ENCODE measurements around the gene PIN1.

The PIN1 gene

DNA sequence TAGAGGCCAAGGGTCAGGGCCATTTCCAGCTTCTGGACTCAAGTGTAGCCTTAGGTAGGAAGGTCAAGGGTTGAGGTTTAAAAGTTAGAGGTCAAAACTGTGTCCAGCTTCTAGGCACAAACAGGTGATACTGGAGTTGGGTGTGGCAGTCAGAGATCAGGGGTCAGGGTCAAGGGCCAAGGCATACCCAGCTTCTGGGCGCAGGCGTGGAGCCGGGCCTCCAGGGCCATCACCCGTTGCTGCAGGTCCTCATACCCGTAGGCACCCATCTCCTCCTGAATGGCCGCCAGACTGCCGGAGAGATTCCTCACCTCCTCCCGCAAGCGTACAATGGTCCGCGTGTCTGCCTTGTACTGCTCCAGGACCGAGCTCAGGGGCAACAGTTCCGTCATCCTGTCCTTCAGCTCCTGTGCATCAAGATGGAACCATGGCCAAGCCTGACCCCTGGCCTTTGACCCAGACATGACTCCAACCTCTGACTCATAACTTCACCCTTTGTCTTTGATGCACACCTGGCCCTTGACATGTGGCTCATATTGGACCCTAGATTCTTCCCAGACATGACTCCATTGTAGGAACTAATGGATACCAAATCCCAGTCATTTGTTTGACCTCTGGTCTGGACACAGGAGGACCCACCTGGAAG, 22.1 kb downstream of the PIN1 start:
- DNase-seq: no peak

DNA sequence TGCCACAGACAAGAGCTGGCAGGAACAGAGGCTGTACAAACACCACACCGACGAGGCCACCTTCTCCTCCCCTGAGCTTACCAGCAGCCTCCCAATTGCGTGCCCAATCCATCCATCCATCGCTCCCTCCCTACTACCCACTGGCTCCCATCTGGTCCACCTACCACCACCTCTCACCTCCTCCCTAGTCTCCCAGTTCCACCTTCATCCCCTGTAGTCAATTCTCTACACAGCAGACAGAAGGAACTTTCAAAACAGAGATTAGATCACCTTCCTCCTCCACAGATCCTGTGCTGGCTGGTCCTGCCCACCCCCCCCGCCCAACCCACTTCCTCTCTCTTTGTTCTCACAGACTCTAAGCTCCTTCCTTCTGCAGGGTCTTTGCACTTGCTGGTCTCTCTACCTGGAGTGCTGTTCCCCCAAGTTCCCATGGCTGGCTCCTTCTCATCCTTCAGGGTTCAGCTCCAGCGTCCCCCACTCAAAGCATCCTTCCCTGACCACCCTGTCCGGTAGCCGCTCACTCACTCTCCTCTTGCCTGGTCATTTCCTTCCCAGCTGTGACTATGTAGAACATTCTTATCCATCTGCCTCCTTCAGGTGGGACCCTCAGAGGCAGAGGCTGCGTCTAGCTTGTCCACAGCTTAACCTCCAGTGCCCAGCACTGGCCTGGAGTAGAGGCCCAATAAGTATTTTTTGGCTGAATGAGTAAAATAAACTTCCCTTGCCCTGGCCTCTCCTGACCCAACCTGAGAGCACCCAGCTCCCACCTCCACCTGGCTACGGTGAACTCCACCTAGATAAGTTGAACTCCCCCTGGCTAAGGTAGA, 23.0 kb downstream of the PIN1 start:
- no peak for DNase-seq

- DNase-seq: no peak
Measured at GRCh38 chr19:9858766-9859165, 23.6 kb downstream of the PIN1 start.

DNA sequence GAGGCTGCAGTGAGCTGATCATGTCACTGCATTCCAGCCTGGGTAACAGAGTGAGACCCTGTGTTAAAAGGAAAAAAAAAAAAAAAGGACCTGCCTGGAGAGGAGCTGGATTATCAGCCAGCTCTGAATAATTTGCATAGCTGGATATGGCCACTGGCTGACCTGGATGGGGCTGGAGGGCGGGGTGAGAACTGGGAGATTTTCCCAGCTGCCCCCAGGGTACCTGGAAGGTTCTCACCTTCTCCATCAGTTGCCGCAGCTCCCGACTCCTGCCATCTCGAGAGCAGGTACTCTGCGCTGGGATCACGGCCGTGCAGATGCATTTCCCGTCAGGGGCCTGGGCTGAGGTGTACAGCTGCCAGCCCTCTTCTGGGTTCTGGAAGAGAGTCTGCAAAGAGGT, 25.3 kb downstream of the PIN1 start:
- no peak for DNase-seq

DNA sequence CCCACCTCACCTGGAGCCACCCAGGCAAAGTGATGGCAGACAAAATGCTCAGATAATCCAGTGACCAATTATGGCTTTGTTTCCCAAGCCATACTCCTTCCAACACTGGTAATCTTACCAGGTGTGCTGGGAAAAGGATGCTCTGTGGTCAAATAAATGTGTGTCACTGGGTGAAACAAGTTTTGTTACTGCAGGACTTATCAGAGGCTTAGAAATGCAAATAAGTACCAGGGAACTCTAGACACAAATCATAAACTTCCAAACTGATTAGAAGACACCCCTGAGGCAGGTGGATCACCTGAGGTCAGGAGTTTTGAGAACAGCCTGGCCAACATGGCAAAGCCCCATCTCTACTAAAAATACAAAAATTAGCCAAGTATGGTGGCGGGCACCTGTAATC, 26.4 kb downstream of the PIN1 start:
- DNase-seq: no peak

DNA sequence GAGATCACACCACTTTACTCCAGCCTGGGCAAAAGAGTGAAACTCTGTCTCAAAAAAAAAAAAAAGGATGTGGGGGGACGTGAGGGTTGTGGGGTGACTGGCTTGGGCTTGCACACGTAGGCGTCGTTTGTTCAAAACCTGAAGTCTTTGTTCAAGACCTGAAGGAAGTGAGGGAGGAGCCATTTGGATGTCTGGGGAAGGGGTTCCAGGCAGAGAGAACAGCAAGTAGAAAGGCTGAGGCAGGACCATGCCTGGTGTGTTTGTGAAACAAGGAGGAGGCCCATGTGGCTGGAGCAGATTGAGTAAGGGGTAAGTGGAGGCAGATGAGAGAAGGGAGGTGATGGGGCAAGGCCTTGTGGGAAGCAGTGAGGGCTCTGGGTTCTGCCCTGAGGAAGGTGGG, 27.8 kb downstream of the PIN1 start:
- no peak for DNase-seq

- DNase-seq: no peak
Measured at GRCh38 chr19:9863759-9864158, 28.6 kb downstream of the PIN1 start.

- no peak for DNase-seq
Measured at GRCh38 chr19:9865732-9866501, 30.8 kb downstream of the PIN1 start.

DNA sequence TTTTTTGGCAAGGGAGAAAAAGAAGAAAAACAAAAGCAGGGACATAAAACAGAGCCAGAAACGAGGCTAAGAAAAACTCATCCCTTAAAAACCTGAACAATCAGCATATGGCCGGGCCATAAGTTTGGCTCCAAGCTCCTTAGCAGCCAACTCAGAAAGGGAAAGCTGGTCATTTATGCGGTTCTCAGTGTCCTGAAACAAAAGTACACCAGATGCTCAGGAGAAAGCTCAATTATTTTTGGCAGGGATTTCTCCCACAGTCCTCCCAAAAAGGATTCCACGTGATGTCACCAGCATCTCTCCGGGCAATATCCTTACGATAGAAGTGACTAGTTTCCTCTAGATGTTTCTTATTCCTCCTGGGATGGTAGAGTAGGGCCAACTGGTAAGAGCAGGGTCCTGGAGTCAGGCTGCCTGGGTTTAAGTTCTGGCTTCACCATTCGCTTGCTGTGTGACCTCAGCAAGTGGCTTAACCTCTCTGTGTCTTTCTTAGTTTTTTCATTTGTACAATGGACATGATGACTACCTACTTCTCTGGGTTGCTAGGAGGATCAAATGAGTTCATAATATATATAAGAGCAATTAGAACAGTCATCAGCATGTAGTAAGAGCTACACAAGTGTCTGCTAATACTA, 34.0 kb downstream of the PIN1 start:
- DNase-seq: no peak

- no peak for DNase-seq
Measured at GRCh38 chr19:9871626-9872338, 36.7 kb downstream of the PIN1 start.

GRCh38 chr19:9872618-9873242, 37.6 kb downstream of the PIN1 start:
- no peak for DNase-seq

DNA sequence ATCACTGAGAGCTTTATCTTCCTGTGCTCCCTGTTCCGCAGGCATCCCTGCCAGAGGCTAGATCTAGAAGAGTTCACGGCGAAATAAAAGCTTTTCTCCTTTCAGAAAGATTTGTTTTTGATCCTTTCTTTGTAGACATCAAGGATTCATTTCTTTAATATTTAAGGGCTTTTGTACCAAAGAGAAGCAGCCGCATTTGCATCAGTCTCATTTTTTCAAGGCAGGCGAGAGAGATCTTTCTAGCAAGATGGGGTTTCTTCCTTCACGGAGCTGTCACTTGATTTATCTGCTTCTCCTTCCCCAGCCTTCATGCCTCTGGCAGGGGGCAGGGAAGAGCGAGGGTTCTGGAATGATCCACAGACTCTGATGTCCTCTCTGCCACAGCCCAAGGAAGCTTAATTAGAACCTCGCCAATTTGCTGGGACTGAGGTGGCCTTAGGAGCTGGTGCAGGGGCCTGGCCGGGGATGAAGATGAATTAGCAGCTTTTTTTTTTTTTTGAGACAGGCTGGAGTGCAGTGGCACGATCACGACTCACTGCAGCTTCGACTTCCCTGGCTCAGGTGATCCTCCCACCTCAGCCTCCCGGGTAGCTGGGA, 40.0 kb downstream of the PIN1 start:
- no peak for DNase-seq

DNA sequence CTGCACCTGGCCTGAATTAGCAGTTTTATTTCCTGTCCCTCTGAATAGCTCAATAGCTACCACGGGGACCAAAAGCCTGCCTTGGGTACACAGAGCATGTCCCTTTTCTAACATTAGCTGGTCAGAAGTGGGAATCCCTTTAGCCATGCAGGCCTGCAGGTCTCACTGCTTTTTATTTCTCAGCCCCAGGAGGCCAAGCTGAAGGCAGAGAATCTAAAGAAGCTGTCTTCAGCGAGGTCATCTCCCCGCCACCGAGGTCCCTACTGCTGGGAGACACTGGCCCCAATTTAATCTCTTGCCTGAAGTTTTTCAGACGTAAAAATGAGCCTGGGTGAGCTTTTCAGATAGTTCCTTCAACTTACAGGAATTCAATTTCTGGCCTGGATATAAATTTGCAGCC, 40.7 kb downstream of the PIN1 start:
- no peak for DNase-seq

DNA sequence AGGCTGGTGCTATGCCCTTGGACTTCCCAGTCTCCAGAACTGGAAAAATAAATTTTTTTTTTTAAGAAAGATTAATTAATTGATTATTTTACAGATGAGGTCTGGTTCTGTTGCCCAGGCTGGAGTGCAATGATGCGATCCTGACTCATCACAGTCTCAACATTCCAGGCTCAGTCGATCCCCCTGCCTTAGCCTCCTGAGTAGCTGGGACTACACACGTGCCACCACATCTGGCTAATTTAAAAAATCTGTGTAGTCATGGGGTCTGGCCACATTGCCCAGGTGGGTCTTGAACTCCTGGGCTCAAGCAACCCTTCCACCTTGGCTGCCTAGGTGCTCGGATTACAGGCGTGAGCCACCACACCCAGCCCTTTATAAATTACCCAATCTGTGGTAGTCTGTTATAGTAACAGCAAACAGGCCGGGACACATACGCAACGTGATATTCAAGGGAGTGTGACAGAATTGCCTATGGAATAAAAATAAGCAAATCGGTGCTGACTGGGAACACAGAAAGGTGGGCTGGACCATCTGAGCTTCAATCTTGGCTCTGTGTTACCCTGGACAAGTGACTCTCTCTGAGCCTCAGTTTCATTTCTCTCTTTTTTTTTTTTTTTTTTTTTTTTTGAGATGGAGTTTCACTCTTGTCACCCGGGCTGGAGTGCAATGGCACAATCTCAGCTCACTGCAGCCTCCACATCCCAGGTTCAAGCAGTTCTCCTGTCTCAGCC, 42.8 kb downstream of the PIN1 start:
- no peak for DNase-seq

DNA sequence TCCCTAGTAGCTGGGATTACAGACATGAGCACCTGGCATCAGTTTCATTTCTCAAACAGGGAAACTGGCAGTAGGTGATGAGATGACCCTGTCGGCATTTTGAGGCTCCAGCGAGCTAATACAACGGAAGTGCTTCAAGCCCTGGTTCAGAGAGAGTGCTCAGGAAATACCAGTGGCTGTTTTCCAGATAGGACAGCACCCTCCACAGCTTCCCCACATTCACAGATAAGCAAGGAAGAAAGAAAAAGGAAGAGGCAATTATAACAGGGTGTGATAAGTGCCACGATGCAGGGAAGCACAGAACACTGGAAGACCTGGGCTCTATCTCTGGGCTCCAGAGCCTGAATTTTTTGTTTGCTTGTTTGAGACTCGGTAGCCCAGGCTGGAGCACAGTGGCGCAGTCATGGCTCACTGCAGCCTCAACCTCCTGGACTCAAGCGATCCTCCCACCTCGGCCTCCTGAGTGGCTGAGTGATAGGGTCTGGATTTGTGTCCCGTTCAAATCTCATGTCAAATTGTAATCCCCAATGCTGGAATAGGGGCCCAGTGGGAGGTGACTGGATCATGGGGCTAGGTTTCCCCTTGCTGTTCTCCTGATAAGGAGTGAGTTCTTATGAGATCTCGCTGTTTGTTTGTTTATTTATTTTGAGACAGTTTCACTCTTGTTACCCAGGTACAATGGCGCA, 43.5 kb downstream of the PIN1 start:
- no peak for DNase-seq

DNA sequence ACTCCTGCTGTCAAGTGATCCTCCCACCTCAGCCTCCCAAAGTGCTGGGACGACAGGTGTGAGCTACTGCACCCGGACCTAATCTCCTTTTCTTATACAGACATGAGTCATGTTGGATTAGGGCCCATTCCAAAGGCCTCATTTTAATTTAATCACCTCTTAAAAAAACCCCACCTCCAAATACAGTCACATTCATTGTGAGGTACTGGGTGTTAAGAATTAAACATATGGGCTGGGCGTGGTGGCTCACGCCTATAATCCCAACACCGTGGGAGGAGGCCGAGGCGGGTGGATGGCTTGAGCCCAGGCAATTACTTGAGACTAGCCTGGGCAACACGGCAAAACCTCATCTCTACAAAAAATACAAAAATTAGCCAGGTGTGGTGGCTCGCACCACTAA, 46.6 kb downstream of the PIN1 start:
- DNase-seq: no peak

DNA sequence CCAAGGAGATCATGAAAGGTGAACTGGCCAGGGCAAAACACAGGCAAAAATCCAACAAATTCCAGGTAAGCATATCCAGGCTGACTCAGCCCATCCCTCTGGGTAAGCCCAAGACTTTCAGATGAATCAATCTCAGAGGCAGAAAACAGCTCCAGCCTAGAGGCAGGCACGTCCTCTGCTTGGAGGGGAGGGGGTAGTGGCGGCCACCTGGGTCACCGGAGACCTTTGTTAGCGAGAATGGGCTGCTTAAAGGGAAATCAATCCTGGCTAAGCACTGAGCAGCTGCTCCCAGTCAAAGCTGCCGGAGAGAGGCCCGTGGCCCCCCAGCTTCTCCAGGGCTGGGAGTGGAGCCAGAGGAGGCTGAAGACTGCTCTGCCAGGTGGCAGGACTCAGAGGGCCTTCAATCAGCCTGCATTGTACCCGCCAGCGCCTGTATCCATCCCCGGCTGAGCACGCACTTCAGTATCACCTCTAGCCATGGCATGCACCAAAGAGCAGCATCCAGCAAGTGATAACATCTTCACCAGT, 48.2 kb downstream of the PIN1 start:
- DNase-seq: no peak

DNA sequence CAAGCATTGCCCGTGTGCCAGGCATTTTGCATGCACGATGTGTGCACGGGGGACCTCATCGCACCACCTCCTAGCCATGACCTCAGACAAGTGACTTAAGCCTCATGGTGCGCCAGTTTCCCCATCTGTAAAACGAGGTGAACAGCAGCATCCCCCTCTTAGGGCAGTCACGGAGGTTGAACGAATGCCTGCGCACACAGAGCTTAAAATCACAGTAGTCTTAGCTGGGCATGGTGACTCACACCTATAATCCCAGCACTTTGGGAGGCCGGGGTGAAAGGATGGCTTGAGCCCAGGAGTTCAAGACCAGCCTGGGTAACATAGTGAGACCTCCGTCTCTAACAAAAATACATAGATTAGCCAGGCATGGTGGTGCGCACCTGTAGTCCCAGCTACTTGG, 48.6 kb downstream of the PIN1 start:
- no peak for DNase-seq

DNA sequence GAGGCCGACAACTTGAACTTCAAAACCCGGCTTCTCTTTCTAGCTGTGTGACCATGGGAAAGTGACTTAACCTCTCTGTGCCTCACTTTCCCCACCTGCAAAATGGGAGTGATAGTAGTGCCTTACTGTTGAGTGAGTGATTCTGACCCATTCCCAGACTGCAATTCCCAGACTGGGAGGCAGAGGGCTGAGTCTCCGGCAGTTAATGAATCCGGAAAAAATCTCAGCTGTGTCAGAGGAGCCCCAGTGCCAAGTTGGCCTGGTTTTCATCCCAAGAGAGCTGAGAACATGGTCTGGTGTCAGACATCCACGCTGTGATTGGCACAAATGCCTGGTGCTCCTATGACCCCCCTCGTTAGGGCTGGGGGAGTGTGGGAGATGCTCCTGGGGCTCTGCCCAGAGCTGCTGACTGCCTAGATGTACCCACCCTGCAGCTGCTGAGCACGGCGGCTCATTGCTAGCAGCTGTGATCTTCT, 50.0 kb downstream of the PIN1 start:
- DNase-seq: no peak
